ENCODE results near the gene C9orf43. TPM values are rescaled to one million over a fixed set of nuclear protein-coding genes. Genes with fewer than 3 reads are reported as not detected.

The C9orf43 gene
- total and polyA plus RNA-seq, 9 of the 15 experiments (the other 6 are each of a cell fraction or from before 2014, with no cell fraction given): 0.21 to 0.58 (median 0.33) TPM

DNA sequence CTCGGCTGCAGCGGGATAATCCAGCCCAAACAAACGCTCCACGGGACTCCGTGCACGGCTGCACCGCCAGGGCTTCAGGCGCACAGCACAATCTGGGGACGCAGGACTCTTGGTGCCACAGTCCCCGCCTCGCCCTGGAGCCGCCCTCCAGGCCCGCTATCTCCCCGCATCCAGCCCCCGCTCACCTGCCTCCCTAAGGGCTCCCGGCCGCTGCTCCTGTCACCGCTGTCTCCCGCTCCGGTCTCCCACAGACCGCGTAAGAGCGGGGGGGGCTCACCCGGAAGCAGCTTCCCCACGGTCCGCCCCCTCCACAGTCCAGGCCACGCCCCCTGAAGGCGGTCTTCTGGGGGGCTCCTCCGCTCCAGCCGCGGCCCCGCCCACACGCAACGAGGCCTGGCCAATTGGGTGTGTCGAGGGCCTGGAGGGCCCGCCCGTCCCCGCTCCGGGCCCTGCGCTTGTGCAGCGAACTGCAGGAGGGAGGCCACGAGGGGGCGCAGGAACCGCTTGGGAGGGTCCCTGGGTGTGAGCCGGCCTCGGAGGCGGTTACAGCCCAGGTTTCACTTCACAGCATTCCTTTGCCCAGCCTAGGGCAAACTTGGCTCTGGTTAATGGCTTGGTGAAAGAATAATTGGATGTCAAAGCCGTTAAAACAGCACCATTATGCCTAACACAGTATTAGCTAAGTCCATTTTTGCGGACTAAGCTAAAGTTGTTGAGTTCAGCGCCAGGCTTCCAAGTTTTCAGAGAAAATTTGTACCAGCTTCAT is 9.3 kb upstream of the C9orf43 start, which contains the start of gene ALAD (continued):
- TF ChIP-seq, protein P1, sequence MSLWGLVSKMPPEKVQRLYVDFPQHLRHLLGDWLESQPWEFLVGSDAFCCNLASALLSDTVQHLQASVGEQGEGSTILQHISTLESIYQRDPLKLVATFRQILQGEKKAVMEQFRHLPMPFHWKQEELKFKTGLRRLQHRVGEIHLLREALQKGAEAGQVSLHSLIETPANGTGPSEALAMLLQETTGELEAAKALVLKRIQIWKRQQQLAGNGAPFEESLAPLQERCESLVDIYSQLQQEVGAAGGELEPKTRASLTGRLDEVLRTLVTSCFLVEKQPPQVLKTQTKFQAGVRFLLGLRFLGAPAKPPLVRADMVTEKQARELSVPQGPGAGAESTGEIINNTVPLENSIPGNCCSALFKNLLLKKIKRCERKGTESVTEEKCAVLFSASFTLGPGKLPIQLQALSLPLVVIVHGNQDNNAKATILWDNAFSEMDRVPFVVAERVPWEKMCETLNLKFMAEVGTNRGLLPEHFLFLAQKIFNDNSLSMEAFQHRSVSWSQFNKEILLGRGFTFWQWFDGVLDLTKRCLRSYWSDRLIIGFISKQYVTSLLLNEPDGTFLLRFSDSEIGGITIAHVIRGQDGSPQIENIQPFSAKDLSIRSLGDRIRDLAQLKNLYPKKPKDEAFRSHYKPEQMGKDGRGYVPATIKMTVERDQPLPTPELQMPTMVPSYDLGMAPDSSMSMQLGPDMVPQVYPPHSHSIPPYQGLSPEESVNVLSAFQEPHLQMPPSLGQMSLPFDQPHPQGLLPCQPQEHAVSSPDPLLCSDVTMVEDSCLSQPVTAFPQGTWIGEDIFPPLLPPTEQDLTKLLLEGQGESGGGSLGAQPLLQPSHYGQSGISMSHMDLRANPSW (CRISPR knock-in tag; IDR thresholded peaks at IDR 0.05): peak; percentile 17; the same call in 1 of the 2 replicates
- TF ChIP-seq MYC (IDR thresholded peaks at IDR 0.05; ENCODE audit: low read depth, low read length) (peak; percentile 34; the same call in 1 of the 2 replicates), MYC (CRISPR knock-in tag; IDR thresholded peaks at IDR 0.05; ENCODE audit: borderline replicate concordance, low read depth) (no peak), HMG20B (CRISPR knock-in tag; IDR thresholded peaks at IDR 0.05) (no peak), SIX5 (IDR thresholded peaks at IDR 0.05; ENCODE audit: borderline replicate concordance in 1 of 2, insufficient read depth in 1 of 2, low read depth in 1 of 2, low read length in 2 of 2) (no peak), ETV1 (tag; conservative IDR thresholded peaks at IDR 0.05; ENCODE audit: low read depth) (peak; percentile 89), ZNF699 (CRISPR knock-in tag; IDR thresholded peaks at IDR 0.05; ENCODE audit: insufficient replicate concordance) (no peak), PYGO2 (tag; IDR thresholded peaks at IDR 0.05) (no peak), NBN (IDR thresholded peaks at IDR 0.05; ENCODE audit: low read depth) (no peak), ZNF165 (CRISPR knock-in tag; IDR thresholded peaks at IDR 0.05; ENCODE audit: borderline replicate concordance) (no peak)
- TF ChIP-seq, protein P2, sequence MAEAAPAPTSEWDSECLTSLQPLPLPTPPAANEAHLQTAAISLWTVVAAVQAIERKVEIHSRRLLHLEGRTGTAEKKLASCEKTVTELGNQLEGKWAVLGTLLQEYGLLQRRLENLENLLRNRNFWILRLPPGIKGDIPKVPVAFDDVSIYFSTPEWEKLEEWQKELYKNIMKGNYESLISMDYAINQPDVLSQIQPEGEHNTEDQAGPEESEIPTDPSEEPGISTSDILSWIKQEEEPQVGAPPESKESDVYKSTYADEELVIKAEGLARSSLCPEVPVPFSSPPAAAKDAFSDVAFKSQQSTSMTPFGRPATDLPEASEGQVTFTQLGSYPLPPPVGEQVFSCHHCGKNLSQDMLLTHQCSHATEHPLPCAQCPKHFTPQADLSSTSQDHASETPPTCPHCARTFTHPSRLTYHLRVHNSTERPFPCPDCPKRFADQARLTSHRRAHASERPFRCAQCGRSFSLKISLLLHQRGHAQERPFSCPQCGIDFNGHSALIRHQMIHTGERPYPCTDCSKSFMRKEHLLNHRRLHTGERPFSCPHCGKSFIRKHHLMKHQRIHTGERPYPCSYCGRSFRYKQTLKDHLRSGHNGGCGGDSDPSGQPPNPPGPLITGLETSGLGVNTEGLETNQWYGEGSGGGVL (CRISPR knock-in tag; IDR thresholded peaks at IDR 0.05): no peak
- TF ChIP-seq, protein P3, sequence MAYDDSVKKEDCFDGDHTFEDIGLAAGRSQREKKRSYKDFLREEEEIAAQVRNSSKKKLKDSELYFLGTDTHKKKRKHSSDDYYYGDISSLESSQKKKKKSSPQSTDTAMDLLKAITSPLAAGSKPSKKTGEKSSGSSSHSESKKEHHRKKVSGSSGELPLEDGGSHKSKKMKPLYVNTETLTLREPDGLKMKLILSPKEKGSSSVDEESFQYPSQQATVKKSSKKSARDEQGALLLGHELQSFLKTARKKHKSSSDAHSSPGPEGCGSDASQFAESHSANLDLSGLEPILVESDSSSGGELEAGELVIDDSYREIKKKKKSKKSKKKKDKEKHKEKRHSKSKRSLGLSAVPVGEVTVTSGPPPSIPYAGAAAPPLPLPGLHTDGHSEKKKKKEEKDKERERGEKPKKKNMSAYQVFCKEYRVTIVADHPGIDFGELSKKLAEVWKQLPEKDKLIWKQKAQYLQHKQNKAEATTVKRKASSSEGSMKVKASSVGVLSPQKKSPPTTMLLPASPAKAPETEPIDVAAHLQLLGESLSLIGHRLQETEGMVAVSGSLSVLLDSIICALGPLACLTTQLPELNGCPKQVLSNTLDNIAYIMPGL (CRISPR knock-in tag; IDR thresholded peaks at IDR 0.05): no peak
- TF ChIP-seq, protein P4, sequence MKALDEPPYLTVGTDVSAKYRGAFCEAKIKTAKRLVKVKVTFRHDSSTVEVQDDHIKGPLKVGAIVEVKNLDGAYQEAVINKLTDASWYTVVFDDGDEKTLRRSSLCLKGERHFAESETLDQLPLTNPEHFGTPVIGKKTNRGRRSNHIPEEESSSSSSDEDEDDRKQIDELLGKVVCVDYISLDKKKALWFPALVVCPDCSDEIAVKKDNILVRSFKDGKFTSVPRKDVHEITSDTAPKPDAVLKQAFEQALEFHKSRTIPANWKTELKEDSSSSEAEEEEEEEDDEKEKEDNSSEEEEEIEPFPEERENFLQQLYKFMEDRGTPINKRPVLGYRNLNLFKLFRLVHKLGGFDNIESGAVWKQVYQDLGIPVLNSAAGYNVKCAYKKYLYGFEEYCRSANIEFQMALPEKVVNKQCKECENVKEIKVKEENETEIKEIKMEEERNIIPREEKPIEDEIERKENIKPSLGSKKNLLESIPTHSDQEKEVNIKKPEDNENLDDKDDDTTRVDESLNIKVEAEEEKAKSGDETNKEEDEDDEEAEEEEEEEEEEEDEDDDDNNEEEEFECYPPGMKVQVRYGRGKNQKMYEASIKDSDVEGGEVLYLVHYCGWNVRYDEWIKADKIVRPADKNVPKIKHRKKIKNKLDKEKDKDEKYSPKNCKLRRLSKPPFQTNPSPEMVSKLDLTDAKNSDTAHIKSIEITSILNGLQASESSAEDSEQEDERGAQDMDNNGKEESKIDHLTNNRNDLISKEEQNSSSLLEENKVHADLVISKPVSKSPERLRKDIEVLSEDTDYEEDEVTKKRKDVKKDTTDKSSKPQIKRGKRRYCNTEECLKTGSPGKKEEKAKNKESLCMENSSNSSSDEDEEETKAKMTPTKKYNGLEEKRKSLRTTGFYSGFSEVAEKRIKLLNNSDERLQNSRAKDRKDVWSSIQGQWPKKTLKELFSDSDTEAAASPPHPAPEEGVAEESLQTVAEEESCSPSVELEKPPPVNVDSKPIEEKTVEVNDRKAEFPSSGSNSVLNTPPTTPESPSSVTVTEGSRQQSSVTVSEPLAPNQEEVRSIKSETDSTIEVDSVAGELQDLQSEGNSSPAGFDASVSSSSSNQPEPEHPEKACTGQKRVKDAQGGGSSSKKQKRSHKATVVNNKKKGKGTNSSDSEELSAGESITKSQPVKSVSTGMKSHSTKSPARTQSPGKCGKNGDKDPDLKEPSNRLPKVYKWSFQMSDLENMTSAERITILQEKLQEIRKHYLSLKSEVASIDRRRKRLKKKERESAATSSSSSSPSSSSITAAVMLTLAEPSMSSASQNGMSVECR (CRISPR knock-in tag; IDR thresholded peaks at IDR 0.05): peak; percentile 80
- TF ChIP-seq, protein P5, sequence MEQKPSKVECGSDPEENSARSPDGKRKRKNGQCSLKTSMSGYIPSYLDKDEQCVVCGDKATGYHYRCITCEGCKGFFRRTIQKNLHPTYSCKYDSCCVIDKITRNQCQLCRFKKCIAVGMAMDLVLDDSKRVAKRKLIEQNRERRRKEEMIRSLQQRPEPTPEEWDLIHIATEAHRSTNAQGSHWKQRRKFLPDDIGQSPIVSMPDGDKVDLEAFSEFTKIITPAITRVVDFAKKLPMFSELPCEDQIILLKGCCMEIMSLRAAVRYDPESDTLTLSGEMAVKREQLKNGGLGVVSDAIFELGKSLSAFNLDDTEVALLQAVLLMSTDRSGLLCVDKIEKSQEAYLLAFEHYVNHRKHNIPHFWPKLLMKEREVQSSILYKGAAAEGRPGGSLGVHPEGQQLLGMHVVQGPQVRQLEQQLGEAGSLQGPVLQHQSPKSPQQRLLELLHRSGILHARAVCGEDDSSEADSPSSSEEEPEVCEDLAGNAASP (IDR thresholded peaks at IDR 0.05): no peak
